OCI-LY1 (cell line): ENCODE measurements around the gene FLRT1.

Experiments
- H2AFZ ChIP-seq: fragments of 200-600 bp; sonication (generic), shearing (Covaris generic); 2 replicates; pipeline ENCODE4 v1.6.0; 2014; ENCODE audit warnings: antibody characterized with exemption, mild to moderate bottlenecking, low read length
- H3F3A ChIP-seq: fragments of 200-600 bp; sonication (generic), shearing (Covaris generic); 2 replicates; pipeline ENCODE4 v1.6.0; 2014; ENCODE audit warnings: mild to moderate bottlenecking, antibody characterized with exemption, low read length, moderate library complexity; ENCODE audit not compliant: insufficient read depth
- H3K27ac ChIP-seq: fragments of 200-600 bp; sonication (generic); 2 replicates; pipeline ENCODE4 v1.5.1; 2014; ENCODE audit warnings: low read length, mixed run types, mild to moderate bottlenecking, low read depth; ENCODE audit not compliant: poor library complexity, severe bottlenecking
- H3K27me3 ChIP-seq: fragments of 200-600 bp; sonication (generic); 2 replicates; pipeline ENCODE4 v1.6.0; 2014; ENCODE audit warnings: antibody characterized with exemption, mild to moderate bottlenecking, low read length, moderate library complexity; ENCODE audit not compliant: insufficient read depth
- H3K36me3 ChIP-seq: fragments of 200-600 bp; sonication (generic); 2 replicates; pipeline ENCODE4 v1.6.1; 2014; ENCODE audit warnings: mild to moderate bottlenecking, antibody characterized with exemption, low read length, moderate library complexity, mixed read lengths; ENCODE audit not compliant: insufficient read depth
- H3K4me1 ChIP-seq: fragments of 200-600 bp; sonication (generic); 2 replicates; pipeline ENCODE4 v1.5.1; 2014; ENCODE audit warnings: mild to moderate bottlenecking, low read length, moderate library complexity; ENCODE audit not compliant: insufficient read depth, severe bottlenecking
- H3K4me2 ChIP-seq: fragments of 200-600 bp; sonication (generic), shearing (Covaris generic); 2 replicates; pipeline ENCODE4 v1.6.1; 2014; ENCODE audit warnings: low read length
- H3K4me3 ChIP-seq: fragments of 200-600 bp; sonication (generic); 2 replicates; pipeline ENCODE4 v1.5.1; 2014; ENCODE audit warnings: low read length, low read depth, mild to moderate bottlenecking, mixed read lengths; ENCODE audit not compliant: poor library complexity, severe bottlenecking
- H3K79me2 ChIP-seq: fragments of 200-600 bp; shearing (Covaris generic); 2 replicates; pipeline ENCODE4 v1.6.1; 2016; ENCODE audit warnings: mixed run types, low read length, mixed read lengths; ENCODE audit not compliant: insufficient read depth
- H3K9ac ChIP-seq: fragments of 200-600 bp; sonication (generic), shearing (Covaris generic); 2 replicates; pipeline ENCODE4 v1.6.1; 2014; ENCODE audit warnings: mild to moderate bottlenecking, low read length, mixed read lengths
- H3K9me2 ChIP-seq: fragments of 200-600 bp; sonication (generic), shearing (Covaris generic); 2 replicates; pipeline ENCODE4 v1.6.1; 2014; ENCODE audit warnings: low read depth, mild to moderate bottlenecking, low read length, mixed read lengths
- H3K9me3 ChIP-seq: fragments of 200-600 bp; shearing (Covaris generic); 2 replicates; pipeline ENCODE4 v1.6.1; 2014; ENCODE audit warnings: low read length, mixed read lengths
- H4K20me1 ChIP-seq: fragments of 200-600 bp; sonication (generic), shearing (Covaris generic); 2 replicates; pipeline ENCODE4 v1.6.0; 2016; ENCODE audit warnings: mild to moderate bottlenecking, low read length; ENCODE audit not compliant: insufficient read depth
- EZH2 ChIP-seq: fragments of 200-600 bp; sonication (generic), shearing (Covaris generic); IDR thresholded peaks from 2 replicates; pipeline ENCODE4 v1.8.0; 2017; ENCODE audit warnings: borderline replicate concordance, mixed run types, mild to moderate bottlenecking, antibody characterized with exemption, low read length, moderate library complexity, mixed read lengths
- TF ChIP-seq, protein P1 (sequence below): fragments of 200-600 bp; sonication (generic), shearing (Covaris generic); IDR thresholded peaks from 2 replicates; pipeline ENCODE4 v1.5.1; 2017; ENCODE audit warnings: mild to moderate bottlenecking, antibody characterized with exemption, low read length, moderate library complexity, mixed read lengths

The FLRT1 gene

DNA sequence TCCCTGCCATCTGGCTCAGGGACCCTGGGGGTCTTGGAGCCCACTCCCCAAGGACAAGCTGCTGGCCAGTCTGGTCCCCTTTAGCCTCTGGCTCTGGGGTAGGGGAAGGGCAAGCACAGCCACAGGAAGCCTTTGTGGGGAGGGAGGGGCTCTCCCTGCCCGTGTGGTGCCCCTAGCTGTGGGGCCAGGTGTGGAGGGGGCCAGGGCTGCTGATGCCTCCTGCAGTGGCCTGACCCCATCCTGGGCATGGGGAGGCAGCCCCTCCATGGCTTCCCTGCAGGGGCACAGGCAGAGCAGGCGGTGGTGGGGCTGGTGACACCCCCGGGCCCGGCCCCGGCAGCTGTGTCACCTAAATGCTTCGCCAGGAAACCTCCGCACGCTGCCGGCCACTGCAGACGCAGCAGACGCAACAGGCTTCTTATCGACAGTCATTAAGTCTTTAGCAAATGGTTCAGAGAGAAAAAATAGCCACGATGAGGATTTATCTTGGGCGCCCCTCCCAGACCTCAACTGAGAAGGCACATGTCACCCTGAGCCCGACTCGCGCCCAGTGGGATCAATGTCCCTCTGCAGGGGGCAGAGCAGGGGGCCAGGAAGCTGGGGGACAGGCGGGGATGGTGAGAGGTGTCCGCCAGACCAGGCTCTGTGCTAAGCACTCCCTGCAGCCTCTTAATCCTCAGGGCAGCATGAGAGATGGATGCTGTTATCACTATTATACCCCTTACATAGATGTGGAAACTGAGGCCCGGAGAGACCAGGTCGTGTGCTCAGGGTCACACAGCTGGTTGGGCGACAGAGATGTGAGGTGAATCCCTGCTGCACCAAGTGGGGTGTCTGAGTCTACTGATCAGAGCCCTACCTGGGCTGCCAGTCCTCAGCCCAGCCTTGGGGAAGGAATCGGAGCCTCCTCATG is 33.9 kb downstream of the FLRT1 start:
- no peak overlapping the region for H3K9ac ChIP-seq
- H3F3A ChIP-seq = no peaks in the 10 kb centered on the region
- H3K4me2 ChIP-seq = no peak overlapping the region
- no peak for TF ChIP-seq EZH2
- TF ChIP-seq, protein P1, sequence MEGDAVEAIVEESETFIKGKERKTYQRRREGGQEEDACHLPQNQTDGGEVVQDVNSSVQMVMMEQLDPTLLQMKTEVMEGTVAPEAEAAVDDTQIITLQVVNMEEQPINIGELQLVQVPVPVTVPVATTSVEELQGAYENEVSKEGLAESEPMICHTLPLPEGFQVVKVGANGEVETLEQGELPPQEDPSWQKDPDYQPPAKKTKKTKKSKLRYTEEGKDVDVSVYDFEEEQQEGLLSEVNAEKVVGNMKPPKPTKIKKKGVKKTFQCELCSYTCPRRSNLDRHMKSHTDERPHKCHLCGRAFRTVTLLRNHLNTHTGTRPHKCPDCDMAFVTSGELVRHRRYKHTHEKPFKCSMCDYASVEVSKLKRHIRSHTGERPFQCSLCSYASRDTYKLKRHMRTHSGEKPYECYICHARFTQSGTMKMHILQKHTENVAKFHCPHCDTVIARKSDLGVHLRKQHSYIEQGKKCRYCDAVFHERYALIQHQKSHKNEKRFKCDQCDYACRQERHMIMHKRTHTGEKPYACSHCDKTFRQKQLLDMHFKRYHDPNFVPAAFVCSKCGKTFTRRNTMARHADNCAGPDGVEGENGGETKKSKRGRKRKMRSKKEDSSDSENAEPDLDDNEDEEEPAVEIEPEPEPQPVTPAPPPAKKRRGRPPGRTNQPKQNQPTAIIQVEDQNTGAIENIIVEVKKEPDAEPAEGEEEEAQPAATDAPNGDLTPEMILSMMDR = no peak
- no peaks in the 10 kb centered on the region for H3K9me2 ChIP-seq
- no peak overlapping the region for H2AFZ ChIP-seq
- H3K27ac ChIP-seq = no peak overlapping the region
- no peaks in the 10 kb centered on the region for H3K36me3 ChIP-seq
- peaks cover 4% of the 10 kb centered on the region; the same call in 1 of the 2 replicates for H3K27me3 ChIP-seq
- H4K20me1 ChIP-seq = no peaks in the 10 kb centered on the region
- no peaks in the 10 kb centered on the region for H3K4me1 ChIP-seq
- H3K79me2 ChIP-seq = no peaks in the 10 kb centered on the region
- no peak overlapping the region for H3K4me3 ChIP-seq
- H3K9me3 ChIP-seq = no peaks in the 10 kb centered on the region

DNA sequence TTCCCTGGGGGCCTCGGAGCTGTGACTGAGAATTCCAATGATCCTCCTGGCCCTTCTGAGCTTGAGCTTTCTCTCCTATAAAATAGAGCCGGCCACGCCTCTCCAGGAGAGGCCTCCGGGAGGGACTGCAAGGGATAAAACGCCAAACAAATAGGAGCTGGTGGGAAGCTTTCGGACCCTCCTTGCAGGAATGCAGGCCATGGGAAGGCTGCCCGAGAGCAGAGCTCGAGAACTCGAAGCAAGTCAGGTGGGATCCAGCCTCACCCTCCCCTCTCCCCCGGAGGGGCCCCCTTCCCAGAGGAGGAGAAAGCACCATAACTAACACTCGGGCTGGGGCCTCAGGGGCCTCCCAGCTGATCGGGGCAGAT is 34.6 kb downstream of the FLRT1 start:
- H3K9me2 ChIP-seq = no peaks in the 10 kb centered on the region
- TF ChIP-seq, protein P1 = no peak
- TF ChIP-seq EZH2 = no peak
- no peaks in the 10 kb centered on the region for H4K20me1 ChIP-seq
- H3K9ac ChIP-seq = no peak overlapping the region
- H3K4me3 ChIP-seq = no peak overlapping the region
- H3K27ac ChIP-seq = no peak overlapping the region
- no peaks in the 10 kb centered on the region for H3K79me2 ChIP-seq
- H3K4me1 ChIP-seq = no peaks in the 10 kb centered on the region
- H3K4me2 ChIP-seq = no peak overlapping the region
- peaks cover 4% of the 10 kb centered on the region; the same call in 1 of the 2 replicates for H3K27me3 ChIP-seq
- no peaks in the 10 kb centered on the region for H3K36me3 ChIP-seq
- no peaks in the 10 kb centered on the region for H3F3A ChIP-seq
- no peaks in the 10 kb centered on the region for H3K9me3 ChIP-seq
- no peak overlapping the region for H2AFZ ChIP-seq

DNA sequence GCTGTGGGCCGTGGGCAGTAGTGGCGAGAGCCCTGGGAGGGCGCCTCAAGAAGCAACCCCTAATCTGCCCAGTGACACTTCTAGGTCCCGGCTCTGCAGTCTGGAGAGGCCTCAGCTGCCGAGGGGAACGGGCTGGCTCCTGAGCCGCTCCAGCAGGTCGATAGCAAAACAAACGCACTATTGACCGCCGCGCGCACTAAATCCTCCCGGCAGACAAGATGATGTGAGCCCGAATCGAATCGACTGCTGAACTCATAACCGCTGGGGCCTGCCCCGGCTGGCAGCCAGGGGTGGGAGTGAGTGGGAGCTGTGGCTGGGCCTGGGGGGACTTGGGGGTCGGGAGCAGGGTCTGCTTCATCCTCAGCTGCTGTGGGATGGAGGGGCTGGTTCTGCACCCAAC is 36.1 kb downstream of the FLRT1 start:
- Histone ChIP-seq H3K9me2 (no peaks in the 10 kb centered on the region), H3K4me1 (no peaks in the 10 kb centered on the region), H3K4me2 (no peak overlapping the region), H3K9me3 (no peaks in the 10 kb centered on the region), H4K20me1 (no peaks in the 10 kb centered on the region), H3K4me3 (no peak overlapping the region), H3K9ac (no peak overlapping the region), H3K79me2 (no peaks in the 10 kb centered on the region), H3K27me3 (peaks cover 11% of the 10 kb centered on the region; the same call in 1 of the 2 replicates), H2AFZ (no peak overlapping the region), H3F3A (no peaks in the 10 kb centered on the region), H3K36me3 (no peaks in the 10 kb centered on the region), H3K27ac (no peak overlapping the region)
- TF ChIP-seq EZH2 = no peak
- TF ChIP-seq, protein P1 = no peak
